B cell (primary cell): ENCODE data around the gene PRXL2A.

Experiments
- EZH2 ChIP-seq: IDR thresholded peaks from 2 replicates; pipeline ENCODE4 v1.6.1; 2012; ENCODE audit warnings: borderline replicate concordance, low read depth, mild to moderate bottlenecking, moderate library complexity, low read length; ENCODE audit not compliant: insufficient read depth, poor library complexity, severe bottlenecking
- TF ChIP-seq, protein P1 (sequence below): fragments of 200-600 bp; IDR thresholded peaks from one replicate; pipeline ENCODE4 v1.8.0; 2022; ENCODE audit warnings: antibody characterized with exemption, mild to moderate bottlenecking

DNA sequence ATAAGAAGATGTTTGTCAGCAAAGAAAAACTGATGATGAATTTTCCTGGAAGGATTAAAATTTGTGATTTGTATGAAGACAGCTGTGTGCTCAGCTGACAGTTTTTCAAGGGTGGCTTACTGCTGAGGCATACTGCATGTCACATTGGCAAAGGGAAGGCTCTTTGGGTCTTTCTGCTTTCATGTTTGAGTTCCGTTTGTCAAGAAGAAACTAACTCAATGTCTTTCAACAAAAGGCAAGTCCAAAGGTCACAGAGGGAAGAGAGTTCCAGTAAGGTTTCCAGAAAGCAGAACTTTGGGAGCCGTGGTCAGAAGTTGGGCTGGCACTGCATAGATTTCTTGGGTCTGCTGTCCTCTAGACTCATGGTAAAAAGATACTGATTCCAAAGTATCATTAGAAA, 34.8 kb upstream of the PRXL2A start:
- no peak for TF ChIP-seq EZH2
- TF ChIP-seq, protein P1, sequence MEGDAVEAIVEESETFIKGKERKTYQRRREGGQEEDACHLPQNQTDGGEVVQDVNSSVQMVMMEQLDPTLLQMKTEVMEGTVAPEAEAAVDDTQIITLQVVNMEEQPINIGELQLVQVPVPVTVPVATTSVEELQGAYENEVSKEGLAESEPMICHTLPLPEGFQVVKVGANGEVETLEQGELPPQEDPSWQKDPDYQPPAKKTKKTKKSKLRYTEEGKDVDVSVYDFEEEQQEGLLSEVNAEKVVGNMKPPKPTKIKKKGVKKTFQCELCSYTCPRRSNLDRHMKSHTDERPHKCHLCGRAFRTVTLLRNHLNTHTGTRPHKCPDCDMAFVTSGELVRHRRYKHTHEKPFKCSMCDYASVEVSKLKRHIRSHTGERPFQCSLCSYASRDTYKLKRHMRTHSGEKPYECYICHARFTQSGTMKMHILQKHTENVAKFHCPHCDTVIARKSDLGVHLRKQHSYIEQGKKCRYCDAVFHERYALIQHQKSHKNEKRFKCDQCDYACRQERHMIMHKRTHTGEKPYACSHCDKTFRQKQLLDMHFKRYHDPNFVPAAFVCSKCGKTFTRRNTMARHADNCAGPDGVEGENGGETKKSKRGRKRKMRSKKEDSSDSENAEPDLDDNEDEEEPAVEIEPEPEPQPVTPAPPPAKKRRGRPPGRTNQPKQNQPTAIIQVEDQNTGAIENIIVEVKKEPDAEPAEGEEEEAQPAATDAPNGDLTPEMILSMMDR, result no peak
